OCI-LY7 (cell line): Measurements from ENCODE around the gene GABRG3.

Experiments used
- EZH2phosphoT487 ChIP-seq: fragments of 200-600 bp; sonication (generic); IDR thresholded peaks from 2 replicates; pipeline ENCODE4 v1.6.1; 2018; ENCODE audit warnings: low read depth, borderline replicate concordance, mild to moderate bottlenecking, mixed run types, antibody characterized with exemption, low read length, moderate library complexity, mixed read lengths
- TF ChIP-seq, protein P1 (sequence below): fragments of 200-600 bp; sonication (generic); conservative IDR thresholded peaks from 2 replicates; pipeline ENCODE4 v1.5.1; 2014; ENCODE audit warnings: mild to moderate bottlenecking, antibody characterized with exemption, low read length, moderate library complexity, mixed read lengths

DNA sequence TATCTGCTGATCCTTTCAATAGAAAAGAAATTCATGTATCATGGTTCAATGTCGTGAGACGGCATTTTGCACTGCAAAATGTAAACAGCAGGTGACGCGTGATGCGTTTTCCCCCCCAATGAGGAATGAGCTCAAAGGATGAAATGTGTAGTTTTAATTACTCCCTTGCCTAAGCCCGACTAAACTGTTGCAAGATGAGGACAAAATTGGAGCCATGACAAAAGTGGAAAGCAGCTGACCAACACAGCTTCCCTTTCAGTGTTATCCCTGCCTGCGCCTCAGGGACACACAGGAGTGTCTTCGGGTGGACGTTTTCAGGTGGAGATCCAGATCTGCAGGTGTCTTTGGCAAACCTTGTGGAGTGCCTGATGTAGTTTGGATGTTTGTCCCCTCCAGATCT is 92.0 kb downstream of the GABRG3 start:
- TF ChIP-seq, protein P1, sequence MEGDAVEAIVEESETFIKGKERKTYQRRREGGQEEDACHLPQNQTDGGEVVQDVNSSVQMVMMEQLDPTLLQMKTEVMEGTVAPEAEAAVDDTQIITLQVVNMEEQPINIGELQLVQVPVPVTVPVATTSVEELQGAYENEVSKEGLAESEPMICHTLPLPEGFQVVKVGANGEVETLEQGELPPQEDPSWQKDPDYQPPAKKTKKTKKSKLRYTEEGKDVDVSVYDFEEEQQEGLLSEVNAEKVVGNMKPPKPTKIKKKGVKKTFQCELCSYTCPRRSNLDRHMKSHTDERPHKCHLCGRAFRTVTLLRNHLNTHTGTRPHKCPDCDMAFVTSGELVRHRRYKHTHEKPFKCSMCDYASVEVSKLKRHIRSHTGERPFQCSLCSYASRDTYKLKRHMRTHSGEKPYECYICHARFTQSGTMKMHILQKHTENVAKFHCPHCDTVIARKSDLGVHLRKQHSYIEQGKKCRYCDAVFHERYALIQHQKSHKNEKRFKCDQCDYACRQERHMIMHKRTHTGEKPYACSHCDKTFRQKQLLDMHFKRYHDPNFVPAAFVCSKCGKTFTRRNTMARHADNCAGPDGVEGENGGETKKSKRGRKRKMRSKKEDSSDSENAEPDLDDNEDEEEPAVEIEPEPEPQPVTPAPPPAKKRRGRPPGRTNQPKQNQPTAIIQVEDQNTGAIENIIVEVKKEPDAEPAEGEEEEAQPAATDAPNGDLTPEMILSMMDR = no peak
- TF ChIP-seq EZH2phosphoT487 = no peak
